Measurements from ENCODE around the gene AFF4.
"Not testable (repeated sequence)": the region's sequence is repeated elsewhere in the genome, so short reads cannot be mapped to it uniquely, and the experiment has no call there.

AFF4 gene

DNA sequence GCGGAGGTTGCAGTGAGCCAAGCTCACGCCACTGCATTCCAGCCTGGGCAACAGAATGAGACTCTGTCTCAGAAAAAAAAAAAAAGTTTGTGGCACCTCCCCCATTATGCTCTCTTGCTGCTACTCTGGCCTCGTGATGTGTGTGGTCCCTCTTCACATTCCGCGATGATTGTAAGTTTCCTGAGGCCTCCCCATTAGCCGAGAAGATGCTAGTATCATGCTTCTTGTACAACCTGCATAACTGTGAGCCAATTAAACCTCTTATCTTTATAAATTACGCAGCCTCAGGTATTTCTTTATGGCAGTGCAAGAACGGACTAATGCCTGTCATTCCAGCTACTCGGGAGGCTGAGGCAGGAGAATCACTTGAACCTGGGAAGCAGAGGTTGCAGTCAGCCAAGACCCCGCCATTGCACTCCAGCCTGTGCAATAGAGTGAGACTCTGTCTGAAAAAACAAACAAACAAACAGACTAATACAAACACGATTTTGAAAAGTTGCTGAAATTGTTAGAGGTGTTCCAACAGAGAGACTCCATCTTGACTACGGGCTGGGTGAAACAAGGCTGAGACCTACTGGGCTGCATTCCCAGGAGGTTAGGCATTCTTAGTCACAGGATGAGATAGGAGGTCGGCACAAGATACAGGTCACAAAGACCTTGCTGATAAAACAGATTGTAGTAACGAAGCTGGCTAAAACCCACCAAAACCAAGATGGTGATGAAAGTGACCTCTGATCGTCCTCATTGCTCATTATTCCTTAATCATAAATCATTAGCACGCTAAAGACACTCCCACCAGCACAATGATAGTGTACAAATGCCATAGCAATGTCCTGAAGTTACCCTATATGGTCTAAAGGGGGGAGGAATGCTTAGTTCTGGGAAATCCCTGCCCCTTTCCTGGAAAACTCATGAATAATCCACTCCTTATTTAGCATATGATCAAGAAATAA, 8.3 kb upstream of the AFF4 start:
- H3K4me3 Mint-ChIP-seq, result no peak overlapping the region
- H3K9me3 Mint-ChIP-seq, result peaks cover 10% of the 10 kb centered on the region
- no peak overlapping the region for H3K27ac Mint-ChIP-seq
- no peaks in the 10 kb centered on the region for H3K27me3 Mint-ChIP-seq (ENCODE audit: low read depth, poor library complexity)
- H3K4me1 Mint-ChIP-seq, result no peaks in the 10 kb centered on the region
- DNase-seq, result no peak
- H3K36me3 Mint-ChIP-seq (ENCODE audit: low read depth), result no peaks in the 10 kb centered on the region
- TF ChIP-seq, protein P1, sequence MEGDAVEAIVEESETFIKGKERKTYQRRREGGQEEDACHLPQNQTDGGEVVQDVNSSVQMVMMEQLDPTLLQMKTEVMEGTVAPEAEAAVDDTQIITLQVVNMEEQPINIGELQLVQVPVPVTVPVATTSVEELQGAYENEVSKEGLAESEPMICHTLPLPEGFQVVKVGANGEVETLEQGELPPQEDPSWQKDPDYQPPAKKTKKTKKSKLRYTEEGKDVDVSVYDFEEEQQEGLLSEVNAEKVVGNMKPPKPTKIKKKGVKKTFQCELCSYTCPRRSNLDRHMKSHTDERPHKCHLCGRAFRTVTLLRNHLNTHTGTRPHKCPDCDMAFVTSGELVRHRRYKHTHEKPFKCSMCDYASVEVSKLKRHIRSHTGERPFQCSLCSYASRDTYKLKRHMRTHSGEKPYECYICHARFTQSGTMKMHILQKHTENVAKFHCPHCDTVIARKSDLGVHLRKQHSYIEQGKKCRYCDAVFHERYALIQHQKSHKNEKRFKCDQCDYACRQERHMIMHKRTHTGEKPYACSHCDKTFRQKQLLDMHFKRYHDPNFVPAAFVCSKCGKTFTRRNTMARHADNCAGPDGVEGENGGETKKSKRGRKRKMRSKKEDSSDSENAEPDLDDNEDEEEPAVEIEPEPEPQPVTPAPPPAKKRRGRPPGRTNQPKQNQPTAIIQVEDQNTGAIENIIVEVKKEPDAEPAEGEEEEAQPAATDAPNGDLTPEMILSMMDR (IDR thresholded peaks at IDR 0.05), result no peak

DNA sequence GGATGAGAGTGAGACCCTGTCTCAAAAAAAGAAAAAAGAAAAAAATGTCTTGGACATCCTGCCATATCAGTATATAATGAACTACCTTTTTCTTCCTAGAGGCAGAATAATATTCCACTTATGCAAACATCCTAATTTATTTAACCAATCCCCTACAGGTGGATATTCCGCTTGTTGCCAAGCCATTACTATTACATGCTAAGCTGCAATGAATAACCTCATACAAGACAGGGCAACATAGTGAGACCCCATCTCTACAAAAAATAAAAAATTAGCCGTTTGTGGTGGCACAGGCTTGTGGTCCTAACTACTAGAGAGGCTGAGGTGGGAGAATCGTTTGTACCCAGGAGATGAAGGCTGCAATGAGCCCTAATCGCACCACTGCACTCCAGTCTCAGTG, 1.7 kb upstream of the AFF4 start:
- Mint-ChIP-seq H3K27me3 (ENCODE audit: low read depth, poor library complexity) (peaks cover 5% of the 10 kb centered on the region), H3K4me3 (no peak overlapping the region), H3K4me1 (peaks cover 24% of the 10 kb centered on the region), H3K36me3 (ENCODE audit: low read depth) (peaks cover 6% of the 10 kb centered on the region), H3K27ac (no peak overlapping the region), H3K9me3 (no peaks in the 10 kb centered on the region)
- TF ChIP-seq, protein P1 (IDR thresholded peaks at IDR 0.05), result no peak
- DNase-seq, result no peak

DNA sequence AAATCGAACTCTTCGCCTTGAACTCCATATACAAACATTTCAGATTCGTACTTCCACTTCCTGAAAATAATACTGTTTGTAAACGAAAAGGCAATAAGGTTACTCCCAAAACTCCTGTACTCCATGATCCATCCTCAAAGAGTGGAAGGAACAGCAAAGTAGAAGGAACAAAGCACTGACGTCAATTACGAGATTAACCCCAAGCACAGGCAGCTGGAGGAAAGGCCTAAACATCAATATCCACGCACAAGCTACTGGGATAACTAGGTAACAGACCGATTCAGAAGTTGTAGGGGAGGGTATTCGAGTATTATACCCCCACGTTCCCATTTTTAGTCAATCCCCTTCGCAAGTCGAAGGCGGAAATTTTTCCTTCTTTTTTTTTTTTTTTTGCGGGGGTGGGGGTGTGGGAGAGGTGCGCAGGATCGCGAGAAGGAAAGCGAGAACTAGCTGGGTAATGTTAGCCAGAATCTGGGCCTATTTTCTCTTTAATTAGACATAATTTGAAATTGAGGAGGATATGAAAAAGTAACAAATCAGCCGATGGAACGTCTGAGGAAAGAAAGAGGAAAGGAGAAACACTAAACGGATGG, 909 bp downstream of the AFF4 start:
- peak overlapping the region; percentile 100 for H3K27ac Mint-ChIP-seq
- peak overlapping the region; percentile 98 for H3K4me3 Mint-ChIP-seq
- peaks cover 29% of the 10 kb centered on the region for H3K4me1 Mint-ChIP-seq
- DNase-seq, result peak; percentile 20
- H3K9me3 Mint-ChIP-seq, result peaks cover 4% of the 10 kb centered on the region
- H3K36me3 Mint-ChIP-seq (ENCODE audit: low read depth), result peaks cover 32% of the 10 kb centered on the region
- TF ChIP-seq, protein P1 (IDR thresholded peaks at IDR 0.05), result no peak
- peaks cover 5% of the 10 kb centered on the region for H3K27me3 Mint-ChIP-seq (ENCODE audit: low read depth, poor library complexity)

DNA sequence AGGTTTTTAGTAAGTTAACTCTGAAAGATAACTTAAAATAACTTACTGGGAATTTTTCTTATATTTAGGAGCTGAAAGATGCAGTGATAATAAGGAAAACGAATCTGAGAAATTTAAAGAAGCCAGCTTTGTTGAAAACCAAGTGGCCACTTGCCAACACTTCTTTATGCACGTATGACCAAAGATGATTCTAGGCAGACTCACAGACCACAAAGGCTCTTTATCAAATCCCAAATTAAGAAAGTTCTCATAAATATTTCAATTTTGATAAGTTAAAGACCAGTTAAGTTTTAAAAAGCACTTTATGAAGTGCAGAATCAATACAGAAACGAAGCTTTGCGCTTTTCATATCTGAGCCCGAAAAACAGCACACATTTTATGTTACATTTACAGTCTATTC, 1.5 kb downstream of the AFF4 start:
- Mint-ChIP-seq H3K27ac (peak overlapping the region; percentile 100), H3K27me3 (ENCODE audit: low read depth, poor library complexity) (peaks cover 5% of the 10 kb centered on the region), H3K36me3 (ENCODE audit: low read depth) (peaks cover 35% of the 10 kb centered on the region), H3K4me3 (peak overlapping the region; percentile 98), H3K4me1 (peaks cover 29% of the 10 kb centered on the region), H3K9me3 (peaks cover 4% of the 10 kb centered on the region)
- TF ChIP-seq, protein P1 (IDR thresholded peaks at IDR 0.05), result no peak
- no peak for DNase-seq

DNA sequence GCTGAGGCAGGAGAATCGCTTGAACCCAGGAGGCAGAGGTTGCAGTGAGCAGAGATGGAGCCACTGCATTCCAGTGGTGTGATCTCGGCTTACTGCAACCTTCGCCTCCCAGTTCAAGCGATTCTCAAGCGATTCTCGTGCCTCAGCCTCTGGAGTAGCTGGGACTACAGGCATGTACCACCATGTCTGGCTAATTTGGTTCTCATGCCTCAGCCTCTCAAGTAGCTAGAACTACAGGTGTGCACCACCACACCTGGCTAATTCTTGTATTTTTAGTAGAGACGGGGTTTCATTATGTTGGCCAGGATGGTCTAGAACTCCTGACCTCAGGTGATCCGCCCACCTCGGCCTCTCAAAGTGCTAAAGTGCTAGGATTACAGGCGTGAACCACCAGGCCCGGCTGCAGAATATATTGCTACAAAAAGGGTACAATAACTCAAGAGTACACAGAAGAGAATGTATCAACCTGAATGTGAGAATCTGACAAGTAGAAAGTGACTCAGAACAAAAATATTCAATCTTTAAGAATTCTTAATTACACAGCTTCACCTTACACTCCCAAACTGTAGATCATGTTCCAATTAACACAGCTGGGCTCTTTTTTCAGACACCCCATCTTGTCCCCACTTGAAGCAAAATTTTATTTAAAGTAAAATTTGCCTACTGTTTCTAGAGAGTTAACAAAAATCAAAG, 2.2 kb downstream of the AFF4 start:
- not testable (repeated sequence) for H3K9me3 Mint-ChIP-seq; DNase-seq; H3K27me3 Mint-ChIP-seq (ENCODE audit: low read depth, poor library complexity)
- Mint-ChIP-seq H3K4me1 (peaks cover 29% of the 10 kb centered on the region), H3K36me3 (ENCODE audit: low read depth) (peaks cover 40% of the 10 kb centered on the region), H3K27ac (peak overlapping the region; percentile 74), H3K4me3 (peak overlapping the region; percentile 98)

DNA sequence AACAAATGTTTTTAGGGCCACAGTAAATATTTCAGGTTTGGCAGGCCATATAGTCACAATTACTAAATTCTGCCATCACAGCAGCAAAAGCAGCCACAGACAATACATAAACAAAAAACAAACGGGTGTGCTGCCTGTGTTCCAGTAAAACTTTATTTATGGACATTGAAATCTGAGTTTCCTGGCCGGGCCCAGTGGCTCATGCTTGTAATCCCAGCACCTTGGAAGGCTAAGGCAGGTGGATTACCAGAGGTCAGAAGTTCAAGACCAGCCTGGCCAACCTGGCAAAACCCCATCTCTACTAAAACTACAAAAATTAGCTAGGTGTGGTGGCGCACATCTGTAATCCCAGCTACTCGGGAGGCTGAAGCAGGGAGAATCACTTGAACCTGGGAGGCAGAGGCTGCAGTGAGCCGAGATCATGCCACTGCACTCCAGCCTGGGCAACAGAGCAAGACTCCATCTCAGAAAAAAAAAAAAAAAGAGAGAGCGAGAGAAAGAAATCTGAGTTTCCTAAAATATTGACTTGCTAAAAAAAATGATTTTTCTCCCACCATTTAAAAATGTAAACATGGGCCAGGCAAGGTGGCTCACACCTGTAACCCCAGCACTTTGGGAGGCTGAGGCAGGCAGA, 7.2 kb downstream of the AFF4 start:
- H3K4me3 Mint-ChIP-seq; DNase-seq; H3K27ac Mint-ChIP-seq; H3K27me3 Mint-ChIP-seq (ENCODE audit: low read depth, poor library complexity): not testable (repeated sequence)
- H3K4me1 Mint-ChIP-seq, result peaks cover 20% of the 10 kb centered on the region
- H3K36me3 Mint-ChIP-seq (ENCODE audit: low read depth), result peaks cover 82% of the 10 kb centered on the region
- peaks cover 34% of the 10 kb centered on the region for H3K9me3 Mint-ChIP-seq
